Coronary artery (tissue), 2 donors: ENCODE measurements around the gene FRMPD4.

Source experiments
- DNase-seq: peaks from one replicate; pipeline ENCODE4 v3.0.0-alpha.2; 2017; ENCODE audit warnings: low spot score
- H3K27ac ChIP-seq, 2 donors: fragments of 200-600 bp; sonication (generic); one replicate each; pipeline ENCODE4 v1.5.1; 2016 to 2019
- H3K4me3 ChIP-seq: fragments of 200-600 bp; sonication (generic); 2 replicates; pipeline ENCODE4 v1.5.1; 2016; ENCODE audit warnings: mild to moderate bottlenecking, moderate library complexity
- CTCF ChIP-seq: fragments of 200-600 bp; sonication (generic); IDR thresholded peaks from one replicate; pipeline ENCODE4 v1.5.1; 2019; ENCODE audit warnings: antibody characterized with exemption

FRMPD4 gene

GRCh38 chrX:12767856-12768255 is 629.6 kb downstream of the FRMPD4 start:
- Histone ChIP-seq H3K27ac (no peak overlapping the region), H3K4me3 (no peak overlapping the region)
- no peak for TF ChIP-seq CTCF
- no peak for DNase-seq

- DNase-seq: no peak
- H3K27ac ChIP-seq: no peak overlapping the region
- no peak overlapping the region for H3K4me3 ChIP-seq
- no peak for TF ChIP-seq CTCF
Measured at GRCh38 chrX:12768491-12768890, 630.2 kb downstream of the FRMPD4 start.

GRCh38 chrX:12770440-12770839 is 632.2 kb downstream of the FRMPD4 start:
- Histone ChIP-seq H3K4me3 (no peak overlapping the region), H3K27ac (no peak overlapping the region)
- no peak for DNase-seq
- TF ChIP-seq CTCF: peak; percentile 57

- H3K4me3 ChIP-seq: no peak overlapping the region
- no peak for TF ChIP-seq CTCF
- DNase-seq: no peak
- H3K27ac ChIP-seq: no peak overlapping the region
Measured at GRCh38 chrX:12771445-12772069, 633.3 kb downstream of the FRMPD4 start.
